HL-60/S4 treated with phorbol 12-myristate 13-acetate at 8.2 ng/mL for 4 days and 3 days (cell line): ENCODE results near the gene VAX1.
"Not testable (repeated sequence)": the region's sequence is repeated elsewhere in the genome, so short reads cannot be mapped to it uniquely, and the experiment has no call there.

Experiments used
- in situ Hi-C: fragments of 300-500 bp; cut with MboI; formaldehyde crosslinking; loops from 2 replicates; pipeline ENCODE4 v1.15.0; 2022; ENCODE audit warnings: low sequenced_read_pairs

VAX1 gene

GRCh38 chr10:117084421-117085246 is 53.4 kb downstream of the VAX1 start:
- in situ Hi-C loops: not testable (repeated sequence)
